Common myeloid progenitor, CD34-positive (primary cell): Measurements from ENCODE around the gene KCNK5.
A peak's percentile ranks its signal among the peaks of the same experiment; 100 is the strongest.

Experiments
- CTCF ChIA-PET: fragments of 350-600 bp; sonication (Branson Sonifier 250); formaldehyde crosslinking; loops from one replicate; lab custom pipeline; 2021; ENCODE audit warnings: antibody characterized with exemption; lab: Charles Lee
- POLR2A ChIA-PET: fragments of 350-600 bp; sonication (Branson Sonifier 250); formaldehyde crosslinking; loops from one replicate; lab custom pipeline; 2021; ENCODE audit warnings: antibody characterized with exemption; lab: Charles Lee
- DNase-seq, 3 donors: peaks; one replicate each; pipeline versions ENCODE4 v3.0.0 to v3.0.0-alpha.2; 2013
- H3K27ac ChIP-seq, 2 experiments: 1 replicate in 1 of 2; 2 replicates in 1 of 2; pipeline ENCODE4 v1.7.0; 2013; ENCODE audit warnings: inconsistent platforms in 2 of 2, low read length in 2 of 2, mild to moderate bottlenecking in 2 of 2, low read depth in 1 of 2, moderate library complexity in 1 of 2; ENCODE audit not compliant: severe bottlenecking in 2 of 2, insufficient read depth in 1 of 2, poor library complexity in 1 of 2
- H3K27me3 ChIP-seq, 5 experiments: replicated peaks in 2 of 5; 1 replicate in 3 of 5; 2 replicates in 2 of 5; pipeline versions ENCODE4 v1.6.1 to v1.7.0; 2013; ENCODE audit warnings: low read length in 4 of 5, mild to moderate bottlenecking in 2 of 5, moderate library complexity in 2 of 5, inconsistent platforms in 1 of 5; ENCODE audit not compliant: insufficient read depth in 5 of 5, control insufficient read depth in 4 of 5
- H3K36me3 ChIP-seq, 4 experiments: 1 replicate in 2 of 4; 2 replicates in 2 of 4; pipeline versions ENCODE4 v1.6.1 to v1.7.0; 2013; ENCODE audit warnings: low read length in 3 of 4, control low read depth in 1 of 4, mild to moderate bottlenecking in 1 of 4; ENCODE audit not compliant: control insufficient read depth in 4 of 4, insufficient read depth in 4 of 4
- H3K4me1 ChIP-seq, 4 experiments: 1 replicate in 3 of 4; 2 replicates in 1 of 4; pipeline versions ENCODE4 v1.6.1 to v1.7.1; 2013; ENCODE audit warnings: low read length in 3 of 4, mild to moderate bottlenecking in 3 of 4, control low read depth in 1 of 4, inconsistent platforms in 1 of 4, moderate library complexity in 1 of 4; ENCODE audit not compliant: control insufficient read depth in 4 of 4, insufficient read depth in 4 of 4; ENCODE audit errors: control extremely low read depth in 1 of 4
- H3K4me3 ChIP-seq, 7 experiments: 1 replicate in 4 of 7; 2 replicates in 3 of 7; pipeline versions ENCODE4 v1.5.1 to v1.7.0; 2013; ENCODE audit warnings: mild to moderate bottlenecking in 7 of 7, low read length in 6 of 7, moderate library complexity in 6 of 7, inconsistent platforms in 2 of 7, low read depth in 2 of 7, control low read depth in 1 of 7; ENCODE audit not compliant: insufficient read depth in 4 of 7, control insufficient read depth in 1 of 7; ENCODE audit errors: extremely low read depth in 1 of 7
- H3K9me3 ChIP-seq, 5 experiments: 1 replicate in 4 of 5; 2 replicates in 1 of 5; pipeline versions ENCODE4 v1.6.1 to v1.7.1; 2013; ENCODE audit warnings: low read length in 4 of 5, mild to moderate bottlenecking in 2 of 5, inconsistent platforms in 1 of 5, low read depth in 1 of 5, moderate library complexity in 1 of 5; ENCODE audit not compliant: control insufficient read depth in 4 of 5, insufficient read depth in 2 of 5; ENCODE audit errors: control extremely low read depth in 1 of 5
- WGBS: methylation state at CpG from one replicate; pipeline ENCODE4 v1.1.5; 2013; ENCODE audit not compliant: insufficient coverage; 5-methylcytosine and 5-hydroxymethylcytosine counted together

The KCNK5 gene

GRCh38 chr6:39224523-39225182 is 4.6 kb downstream of the KCNK5 start:
- CTCF ChIA-PET: interaction anchor here (0.9 to 2.2 kb wide), 3 partner anchors 34 to 226 kb away, joined by 3 to 6 read pairs (median 5); no protein-coding TSS in a partner anchor
- no peak overlapping the region for H3K4me3 ChIP-seq
- no peak for DNase-seq
- POLR2A ChIA-PET: interaction anchor here (0.6 kb wide), 1 partner anchor 122 kb away, joined by 3 read pairs; no protein-coding TSS in a partner anchor
- H3K36me3 ChIP-seq: peaks cover 0 to 5% (median 1%) of the 10 kb centered on the region in 4 experiments
- WGBS: 95% methylated on average over 5 of the region's 5 CpGs
- no peaks in the 10 kb centered on the region for H3K9me3 ChIP-seq
- H3K27ac ChIP-seq: peak overlapping the region in 1 of 2 experiments; percentile 65
- H3K27me3 ChIP-seq: peaks cover 0 to 17% (median 4%) of the 10 kb centered on the region in 5 experiments
- H3K4me1 ChIP-seq: peaks cover 5 to 93% (median 64%) of the 10 kb centered on the region in 4 experiments

GRCh38 chr6:39224011-39224410 is 5.3 kb downstream of the KCNK5 start:
- DNase-seq: no peak
- WGBS: 100% methylated on average over 2 of the region's 2 CpGs
- peaks cover 5 to 94% (median 60%) of the 10 kb centered on the region in 4 experiments for H3K4me1 ChIP-seq
- no peaks in the 10 kb centered on the region for H3K9me3 ChIP-seq
- H3K36me3 ChIP-seq: peaks cover 0 to 5% (median 1%) of the 10 kb centered on the region in 4 experiments
- H3K4me3 ChIP-seq: no peak overlapping the region
- peak overlapping the region in 1 of 2 experiments; percentile 46 for H3K27ac ChIP-seq
- POLR2A ChIA-PET: interaction anchor here (0.6 kb wide), 1 partner anchor 122 kb away, joined by 3 read pairs; no protein-coding TSS in a partner anchor
- CTCF ChIA-PET: interaction anchor here (0.9 to 2.2 kb wide), 3 partner anchors 33 to 225 kb away, joined by 3 to 6 read pairs (median 5); no protein-coding TSS in a partner anchor
- H3K27me3 ChIP-seq: peaks cover 0 to 17% (median 4%) of the 10 kb centered on the region in 5 experiments

DNA sequence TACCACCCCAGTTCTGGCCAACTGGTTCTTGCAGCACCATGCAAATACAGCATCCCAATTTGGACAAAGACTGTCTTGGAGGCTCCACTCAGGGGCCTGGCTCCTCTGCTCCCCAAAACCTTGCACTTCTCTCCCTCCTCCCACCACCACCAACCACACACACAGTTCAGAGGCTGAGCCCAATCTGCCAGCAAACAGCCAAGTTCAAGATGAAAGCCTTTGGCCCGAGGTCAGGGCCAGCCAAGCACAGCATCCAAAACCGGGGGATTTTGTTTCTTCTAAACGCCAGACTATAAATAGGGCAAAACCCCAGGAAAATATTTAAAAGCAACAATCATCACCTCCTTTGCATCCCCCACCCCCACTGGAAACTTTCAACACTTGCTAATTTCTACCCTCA is 5.7 kb downstream of the KCNK5 start:
- 100% methylated on average over 3 of the region's 3 CpGs for WGBS
- peaks cover 0 to 14% (median 4%) of the 10 kb centered on the region in 5 experiments for H3K27me3 ChIP-seq
- CTCF ChIA-PET: interaction anchor here (0.9 to 1.6 kb wide), 2 partner anchors 33 to 225 kb away, joined by 3 to 6 read pairs; no protein-coding TSS in a partner anchor
- peaks cover 0 to 5% (median 1%) of the 10 kb centered on the region in 4 experiments for H3K36me3 ChIP-seq
- H3K4me3 ChIP-seq: no peak overlapping the region
- peaks cover 5 to 94% (median 60%) of the 10 kb centered on the region in 4 experiments for H3K4me1 ChIP-seq
- H3K27ac ChIP-seq: no peak overlapping the region
- POLR2A ChIA-PET: no interaction called here
- no peak for DNase-seq
- no peaks in the 10 kb centered on the region for H3K9me3 ChIP-seq

DNA sequence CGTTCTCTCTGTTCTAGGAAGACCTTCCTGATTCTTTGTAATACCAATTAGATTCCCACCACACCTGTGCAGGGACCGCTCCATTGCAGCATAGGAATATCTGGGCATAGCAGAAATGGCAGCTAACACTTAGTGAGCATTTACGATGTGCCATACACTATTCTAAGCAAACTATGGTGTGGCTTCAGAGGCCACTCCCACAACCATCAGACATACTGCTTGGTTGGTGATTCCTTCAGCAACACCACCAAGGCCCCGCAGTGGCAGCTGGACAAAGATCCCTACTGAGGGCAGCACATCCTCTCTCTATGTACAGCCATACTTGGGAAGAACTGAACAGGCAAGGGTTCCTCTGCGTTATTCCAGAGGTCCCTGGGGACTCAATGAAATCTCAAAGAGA is 6.2 kb downstream of the KCNK5 start:
- DNase-seq: no peak
- Histone ChIP-seq H3K27ac (peak overlapping the region in 1 of 2 experiments; percentile 30), H3K36me3 (peaks cover 0 to 5% (median 1%) of the 10 kb centered on the region in 4 experiments), H3K4me3 (no peak overlapping the region), H3K9me3 (no peaks in the 10 kb centered on the region), H3K27me3 (peaks cover 0 to 9% (median 4%) of the 10 kb centered on the region in 5 experiments), H3K4me1 (peaks cover 5 to 94% (median 57%) of the 10 kb centered on the region in 4 experiments)
- ChIA-PET POLR2A (no interaction called here), CTCF (interaction anchor here (1.2 kb wide), 1 partner anchor 10 kb away, joined by 4 read pairs; no protein-coding TSS in a partner anchor)
- 93% methylated on average over 5 of the region's 5 CpGs for WGBS

DNA sequence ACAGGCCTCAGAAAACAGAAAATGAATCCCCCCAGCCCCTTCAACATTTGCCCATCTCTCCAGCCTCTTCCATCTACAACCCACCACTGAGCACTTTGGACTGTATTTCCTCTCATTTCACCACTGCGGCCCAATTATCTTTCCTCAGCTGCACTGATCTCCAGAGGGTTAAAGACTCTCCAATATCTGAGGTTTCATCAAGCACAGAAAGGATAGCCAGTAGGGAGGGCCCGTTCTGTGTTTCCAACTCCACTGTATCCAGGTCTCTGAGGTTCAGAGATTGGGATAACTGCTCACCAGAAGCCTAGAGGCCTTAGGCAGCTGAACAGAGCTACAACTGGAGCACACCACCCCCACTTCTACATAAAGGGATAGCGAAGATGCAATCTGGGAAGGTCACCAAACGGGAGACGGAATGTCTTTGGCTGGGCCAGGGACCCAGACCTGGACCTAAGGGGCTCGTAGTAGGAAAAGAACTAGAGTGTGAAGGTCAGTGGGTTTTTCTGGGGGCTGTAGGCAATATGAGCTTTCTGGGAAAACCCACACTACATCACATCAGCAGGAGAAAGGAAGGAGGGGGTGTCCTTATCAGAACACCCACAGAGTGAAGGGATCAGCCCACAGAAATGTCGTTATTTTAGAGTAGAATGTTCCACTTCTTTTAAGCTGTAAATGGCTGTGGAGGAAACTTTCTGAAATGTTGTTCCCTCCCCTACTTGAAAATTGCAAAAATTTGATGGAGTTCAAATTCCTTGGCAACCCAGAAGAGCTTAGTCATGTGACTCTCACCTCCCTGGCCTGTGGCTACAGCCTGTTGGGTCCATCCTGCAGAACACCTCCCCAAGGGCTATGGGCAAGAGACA is 7.3 kb downstream of the KCNK5 start:
- H3K4me3 ChIP-seq: no peak overlapping the region
- H3K27ac ChIP-seq: peak overlapping the region; percentile 17 to 62
- ChIA-PET POLR2A (no interaction called here), CTCF (interaction anchor here (1.2 to 1.4 kb wide), 2 partner anchors 11 to 31 kb away, joined by 3 to 4 read pairs; no protein-coding TSS in a partner anchor)
- no peaks in the 10 kb centered on the region for H3K9me3 ChIP-seq
- WGBS: 64% methylated on average over 3 of the region's 7 CpGs
- peaks cover 5 to 91% (median 47%) of the 10 kb centered on the region in 4 experiments for H3K4me1 ChIP-seq
- H3K36me3 ChIP-seq: peaks cover 0 to 5% (median 1%) of the 10 kb centered on the region in 4 experiments
- H3K27me3 ChIP-seq: no peaks in the 10 kb centered on the region
- peak in 2 of 3 donors; percentile 39 to 58 for DNase-seq

GRCh38 chr6:39221115-39221514 is 8.2 kb downstream of the KCNK5 start:
- H3K27ac ChIP-seq: peak overlapping the region in 1 of 2 experiments; percentile 62
- no peak overlapping the region for H3K4me3 ChIP-seq
- H3K36me3 ChIP-seq: peaks cover 0 to 7% (median 2%) of the 10 kb centered on the region in 4 experiments
- H3K27me3 ChIP-seq: no peaks in the 10 kb centered on the region
- DNase-seq: no peak
- WGBS: 91% methylated on average over 1 of the region's 3 CpGs
- no peaks in the 10 kb centered on the region for H3K9me3 ChIP-seq
- peaks cover 0 to 82% (median 40%) of the 10 kb centered on the region in 4 experiments for H3K4me1 ChIP-seq
- POLR2A ChIA-PET: no interaction called here
- CTCF ChIA-PET: interaction anchor here (1.3 kb wide), 2 partner anchors 54 to 84 kb away, joined by 3 to 4 read pairs; no protein-coding TSS in a partner anchor
